Measurements from ENCODE around the gene GOLGA6L7. TPM values are rescaled to one million over a fixed set of nuclear protein-coding genes. Genes with fewer than 3 reads are reported as not detected.
"Not testable (repeated sequence)": the region's sequence is repeated elsewhere in the genome, so short reads cannot be mapped to it uniquely, and the experiment has no call there.

GOLGA6L7 gene, protein sequence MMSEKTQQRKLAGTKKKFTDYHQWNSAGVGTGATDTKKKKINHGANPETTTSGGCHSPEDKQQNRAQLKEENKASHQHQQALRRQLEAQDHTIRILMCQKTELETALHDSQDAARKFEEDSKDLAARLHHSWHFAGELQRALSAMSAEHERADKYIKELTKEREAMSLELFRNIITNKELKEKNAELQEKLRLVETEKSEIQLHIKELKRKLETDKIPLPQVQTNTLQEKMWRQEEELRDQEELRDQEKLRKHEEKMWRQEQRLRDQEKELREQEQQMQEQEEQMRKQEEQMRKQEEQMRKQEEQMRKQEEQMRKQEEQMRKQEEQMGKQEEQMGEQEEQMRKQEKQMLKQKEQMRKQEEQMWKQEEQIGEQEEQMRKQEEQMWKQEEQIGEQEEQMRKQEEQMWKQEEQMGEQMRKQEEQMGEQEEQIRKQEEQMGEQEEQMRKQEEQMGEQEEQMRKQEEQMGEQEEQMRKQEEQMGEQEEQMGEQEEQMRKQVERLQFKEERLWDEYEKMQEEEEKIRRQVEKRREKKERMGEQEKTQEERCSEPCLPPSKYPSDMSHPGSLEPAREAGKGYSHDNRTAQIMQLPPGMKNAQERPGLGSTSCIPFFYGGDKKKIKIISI
- total RNA-seq, result not detected

DNA sequence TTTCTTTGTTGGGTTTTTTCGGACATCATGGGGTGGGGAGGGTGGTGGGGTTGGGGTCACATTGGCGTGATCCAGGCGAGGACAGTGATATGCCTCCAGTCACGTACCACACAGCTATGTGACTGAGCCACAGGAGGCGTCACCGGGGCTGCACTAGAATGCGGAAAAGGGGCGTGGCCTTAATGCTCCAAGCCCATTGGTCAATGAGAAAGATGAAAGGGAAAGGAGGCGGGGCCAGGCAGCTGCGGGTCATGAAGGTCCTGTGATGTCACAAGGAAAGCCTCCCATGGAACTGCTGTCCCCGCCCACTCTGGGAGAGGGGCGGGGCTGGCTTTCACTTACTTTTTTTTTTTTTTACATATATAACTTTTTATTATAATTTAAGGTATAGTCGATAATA lies at the start of gene GOLGA6L7:
GOLGA6L7 (minus strand) TSS at position 124 of the 400 bp plus-strand sequence; CDS start at position 29, 95 bp downstream.
- H3K36me3 Mint-ChIP-seq (ENCODE audit: low read depth); CTCF ChIA-PET; H3K27me3 Mint-ChIP-seq; DNase-seq; H3K9me3 Mint-ChIP-seq; POLR2A ChIA-PET; H3K4me3 Mint-ChIP-seq: not testable (repeated sequence)
- Mint-ChIP-seq H3K4me1 (peaks cover 11% of the 10 kb centered on the region), H3K27ac (peak within 1 kb of the TSS; percentile 44)

DNA sequence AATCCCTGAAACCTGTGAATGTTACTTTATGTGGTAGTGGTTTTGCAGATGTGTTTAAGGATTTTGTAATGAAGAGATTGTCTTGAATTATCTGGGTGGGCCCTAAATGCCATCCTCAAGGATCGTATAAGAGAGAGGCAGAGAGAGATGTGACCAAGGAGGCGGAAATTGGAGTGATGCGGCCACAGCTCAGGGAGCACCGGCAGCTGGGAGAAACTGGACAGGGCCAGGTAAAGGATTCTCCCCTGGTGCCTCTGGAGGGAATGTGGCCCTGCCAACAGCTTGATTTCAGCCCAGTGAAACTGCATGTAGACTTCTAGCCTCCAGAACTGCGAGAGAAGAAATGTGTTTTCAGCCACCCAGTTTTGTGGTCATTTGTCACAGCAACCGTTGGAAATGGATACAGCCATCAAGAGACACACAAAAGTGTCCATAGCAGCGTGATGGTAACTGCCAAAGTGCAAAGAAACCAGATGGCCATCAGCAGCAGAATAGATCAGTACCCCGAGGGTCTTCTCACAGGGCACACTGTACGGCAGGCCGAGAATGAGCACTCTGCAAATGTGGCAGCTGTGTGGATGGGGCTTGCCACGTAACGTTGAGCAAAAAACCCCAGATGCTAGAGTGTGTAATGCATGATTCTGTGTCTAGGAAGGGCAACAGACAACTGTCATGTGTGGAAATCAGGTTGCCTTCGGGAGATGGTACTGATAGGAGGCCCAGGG lies 49.6 kb upstream of the GOLGA6L7 start:
- no peaks in the 10 kb centered on the region for H3K4me1 Mint-ChIP-seq
- no peak overlapping the region for H3K27ac Mint-ChIP-seq
- ChIA-PET POLR2A (no interaction called here), CTCF (no interaction called here)
- no peak overlapping the region for H3K4me3 Mint-ChIP-seq
- no peak for DNase-seq
- no peaks in the 10 kb centered on the region for H3K27me3 Mint-ChIP-seq
- no peaks in the 10 kb centered on the region for H3K9me3 Mint-ChIP-seq
- H3K36me3 Mint-ChIP-seq (ENCODE audit: low read depth), result no peaks in the 10 kb centered on the region

DNA sequence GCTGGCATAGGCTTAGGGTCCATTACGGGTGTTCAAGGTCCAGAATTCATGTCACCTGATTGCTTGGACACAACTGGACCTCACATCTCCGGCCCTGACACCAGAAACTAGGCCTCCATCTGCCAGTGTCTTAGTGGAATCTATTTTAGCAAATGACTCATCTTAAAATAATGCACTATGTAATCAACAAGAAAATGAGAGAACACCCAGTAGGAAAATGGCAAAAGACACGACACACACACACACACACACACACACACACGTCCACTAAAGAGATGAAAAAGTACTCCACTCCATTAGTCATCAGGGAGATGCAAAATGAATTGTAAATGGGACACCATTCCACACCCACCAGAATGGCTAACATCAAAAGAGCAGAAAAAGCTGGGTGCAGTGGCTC lies 48.5 kb upstream of the GOLGA6L7 start:
- ChIA-PET POLR2A (no interaction called here), CTCF (no interaction called here)

DNA sequence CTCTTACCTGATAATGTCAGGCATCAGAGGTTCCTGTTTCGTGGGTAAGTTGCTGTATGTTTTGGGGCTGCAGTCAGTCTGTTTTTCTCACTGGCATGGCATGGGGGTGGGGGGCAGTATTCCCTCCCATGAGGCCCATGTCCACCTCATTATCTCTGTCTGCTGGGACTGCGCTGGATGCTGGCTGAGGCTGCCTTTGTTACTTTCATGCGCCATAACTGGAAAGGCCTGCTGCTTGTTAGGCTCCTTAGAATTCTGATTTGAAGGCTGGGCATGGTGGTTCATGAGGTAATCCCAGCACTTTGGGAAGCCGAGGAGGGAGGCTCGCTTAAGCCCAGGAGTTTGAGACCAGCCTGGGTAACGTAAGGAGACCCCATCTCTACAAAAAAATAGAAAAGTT lies 47.1 kb upstream of the GOLGA6L7 start:
- Mint-ChIP-seq H3K27me3 (no peaks in the 10 kb centered on the region), H3K4me3 (no peak overlapping the region), H3K9me3 (no peaks in the 10 kb centered on the region), H3K4me1 (peaks cover 9% of the 10 kb centered on the region), H3K27ac (no peak overlapping the region), H3K36me3 (ENCODE audit: low read depth) (no peaks in the 10 kb centered on the region)
- POLR2A ChIA-PET, result no interaction called here
- DNase-seq, result no peak
- CTCF ChIA-PET, result no interaction called here

More for the DNA sequence above, 48.5 kb upstream of the GOLGA6L7 start:
- H3K4me3 Mint-ChIP-seq, result no peak overlapping the region
- no peak for DNase-seq
- H3K27ac Mint-ChIP-seq, result no peak overlapping the region
- no peaks in the 10 kb centered on the region for H3K9me3 Mint-ChIP-seq
- H3K27me3 Mint-ChIP-seq, result no peaks in the 10 kb centered on the region
- no peaks in the 10 kb centered on the region for H3K4me1 Mint-ChIP-seq
- H3K36me3 Mint-ChIP-seq (ENCODE audit: low read depth), result no peaks in the 10 kb centered on the region

DNA sequence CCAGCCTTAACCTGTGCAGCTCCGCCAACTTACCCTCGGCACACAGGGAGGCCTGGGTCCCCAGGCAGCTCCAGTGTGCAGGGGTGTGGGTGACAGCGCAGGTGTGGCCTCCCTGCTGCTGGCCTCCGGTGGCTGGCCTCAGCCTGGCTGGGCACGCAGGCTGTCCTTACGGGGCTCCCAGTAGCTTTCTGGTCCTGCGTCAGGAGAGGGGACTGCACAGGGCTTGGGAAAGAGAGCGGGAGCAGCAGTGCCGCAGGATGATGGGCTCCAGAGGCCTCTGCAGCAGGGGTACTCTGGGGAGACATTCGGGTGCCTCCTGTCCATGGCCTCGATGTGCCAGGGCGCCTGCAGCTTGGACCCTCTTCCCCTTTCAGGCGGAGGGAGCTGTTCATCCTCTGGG lies 46.7 kb upstream of the GOLGA6L7 start:
- Mint-ChIP-seq H3K27ac (no peak overlapping the region), H3K27me3 (no peaks in the 10 kb centered on the region), H3K4me3 (no peak overlapping the region), H3K9me3 (no peaks in the 10 kb centered on the region), H3K4me1 (peaks cover 14% of the 10 kb centered on the region), H3K36me3 (ENCODE audit: low read depth) (no peaks in the 10 kb centered on the region)
- no peak for DNase-seq
- ChIA-PET CTCF (no interaction called here), POLR2A (no interaction called here)

DNA sequence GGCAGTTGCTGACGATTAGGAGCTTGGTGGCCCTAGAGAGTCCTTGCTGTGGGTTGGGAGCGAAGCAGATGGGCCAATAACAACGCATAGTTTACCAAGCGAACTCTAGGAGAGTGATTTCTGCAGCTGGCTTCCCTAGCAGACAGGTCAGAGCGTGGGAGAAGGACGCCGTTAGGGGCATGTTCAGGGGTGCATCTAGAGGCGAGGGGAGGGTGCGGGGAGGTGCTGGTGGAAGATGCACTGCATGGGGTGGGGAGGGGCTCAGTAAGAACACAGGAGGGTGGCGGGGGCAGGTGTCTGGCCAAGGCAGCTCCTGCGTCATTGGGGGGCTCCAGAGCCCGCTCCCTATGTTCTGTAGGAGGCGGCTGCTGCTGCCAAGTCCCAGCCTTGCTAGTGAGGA lies 46.2 kb upstream of the GOLGA6L7 start:
- Mint-ChIP-seq H3K27me3 (no peaks in the 10 kb centered on the region), H3K9me3 (no peaks in the 10 kb centered on the region), H3K4me3 (no peak overlapping the region), H3K36me3 (ENCODE audit: low read depth) (no peaks in the 10 kb centered on the region), H3K27ac (no peak overlapping the region), H3K4me1 (peaks cover 15% of the 10 kb centered on the region)
- POLR2A ChIA-PET, result no interaction called here
- CTCF ChIA-PET, result no interaction called here
- no peak for DNase-seq

DNA sequence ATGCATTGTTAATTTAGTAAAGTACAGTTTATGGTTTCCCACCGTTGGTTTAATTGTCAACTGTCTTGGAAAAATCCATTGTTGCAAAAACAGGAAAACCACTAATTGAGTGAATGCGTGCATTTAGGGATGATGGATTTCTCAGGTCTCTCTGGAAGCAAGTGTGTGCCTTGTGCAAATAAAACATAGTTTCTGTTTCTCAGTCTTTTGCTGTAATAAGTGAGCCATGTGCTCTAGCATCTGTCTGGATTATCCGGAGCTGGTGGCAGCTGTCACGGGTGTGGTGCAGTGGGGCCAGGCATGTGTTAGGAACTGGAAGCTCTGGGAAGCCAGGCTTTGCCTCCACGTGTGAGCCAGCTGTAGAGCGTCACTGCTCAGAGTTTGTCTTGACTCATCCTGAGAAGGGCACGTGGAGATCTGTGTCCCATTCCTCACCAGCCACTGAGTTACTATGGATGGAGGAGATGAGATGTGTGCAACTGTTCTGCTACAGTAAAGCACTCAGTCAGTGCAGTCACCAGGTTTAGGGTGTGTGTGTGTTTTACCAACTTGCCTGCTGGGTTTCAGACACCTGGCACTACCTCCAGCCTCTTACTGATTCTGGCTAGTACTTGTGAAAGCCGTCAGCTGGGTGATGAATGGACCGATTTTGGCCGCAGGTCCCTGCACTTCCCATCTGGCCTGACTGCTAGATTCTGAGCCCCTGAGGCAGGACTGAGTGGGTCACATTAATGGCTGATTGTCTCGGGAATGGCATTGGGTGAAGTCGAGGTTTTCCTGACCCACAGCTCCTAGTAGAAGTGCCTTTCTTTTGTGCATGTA lies 44.6 kb upstream of the GOLGA6L7 start:
- no peak overlapping the region for H3K27ac Mint-ChIP-seq
- peaks cover 15% of the 10 kb centered on the region for H3K4me1 Mint-ChIP-seq
- H3K36me3 Mint-ChIP-seq (ENCODE audit: low read depth), result no peaks in the 10 kb centered on the region
- H3K4me3 Mint-ChIP-seq, result no peak overlapping the region
- ChIA-PET POLR2A (no interaction called here), CTCF (no interaction called here)
- DNase-seq, result no peak
- H3K9me3 Mint-ChIP-seq, result no peaks in the 10 kb centered on the region
- H3K27me3 Mint-ChIP-seq, result no peaks in the 10 kb centered on the region

DNA sequence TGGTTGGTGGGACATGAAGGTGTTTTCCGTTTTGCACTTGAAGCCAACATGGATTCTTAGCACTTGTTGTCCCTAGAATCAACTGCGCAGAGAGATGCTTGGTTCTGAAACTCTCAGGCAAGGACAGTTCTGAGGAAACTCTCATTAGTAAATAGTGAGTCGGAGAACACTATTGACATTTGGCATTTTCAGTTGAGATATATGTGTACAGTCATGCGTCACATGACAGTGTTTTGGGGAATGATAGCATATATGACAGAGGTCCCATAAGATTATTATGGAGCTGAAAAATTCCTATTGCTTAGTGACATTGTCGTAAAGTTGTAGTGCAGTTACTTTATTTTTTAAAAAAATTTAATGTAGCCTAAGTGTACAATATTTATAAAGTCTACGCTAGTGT lies 43.1 kb upstream of the GOLGA6L7 start:
- Mint-ChIP-seq H3K27ac (no peak overlapping the region), H3K9me3 (no peaks in the 10 kb centered on the region), H3K4me1 (peaks cover 18% of the 10 kb centered on the region), H3K27me3 (peaks cover 14% of the 10 kb centered on the region), H3K36me3 (ENCODE audit: low read depth) (no peaks in the 10 kb centered on the region), H3K4me3 (no peak overlapping the region)
- ChIA-PET POLR2A (no interaction called here), CTCF (no interaction called here)
- DNase-seq, result no peak

DNA sequence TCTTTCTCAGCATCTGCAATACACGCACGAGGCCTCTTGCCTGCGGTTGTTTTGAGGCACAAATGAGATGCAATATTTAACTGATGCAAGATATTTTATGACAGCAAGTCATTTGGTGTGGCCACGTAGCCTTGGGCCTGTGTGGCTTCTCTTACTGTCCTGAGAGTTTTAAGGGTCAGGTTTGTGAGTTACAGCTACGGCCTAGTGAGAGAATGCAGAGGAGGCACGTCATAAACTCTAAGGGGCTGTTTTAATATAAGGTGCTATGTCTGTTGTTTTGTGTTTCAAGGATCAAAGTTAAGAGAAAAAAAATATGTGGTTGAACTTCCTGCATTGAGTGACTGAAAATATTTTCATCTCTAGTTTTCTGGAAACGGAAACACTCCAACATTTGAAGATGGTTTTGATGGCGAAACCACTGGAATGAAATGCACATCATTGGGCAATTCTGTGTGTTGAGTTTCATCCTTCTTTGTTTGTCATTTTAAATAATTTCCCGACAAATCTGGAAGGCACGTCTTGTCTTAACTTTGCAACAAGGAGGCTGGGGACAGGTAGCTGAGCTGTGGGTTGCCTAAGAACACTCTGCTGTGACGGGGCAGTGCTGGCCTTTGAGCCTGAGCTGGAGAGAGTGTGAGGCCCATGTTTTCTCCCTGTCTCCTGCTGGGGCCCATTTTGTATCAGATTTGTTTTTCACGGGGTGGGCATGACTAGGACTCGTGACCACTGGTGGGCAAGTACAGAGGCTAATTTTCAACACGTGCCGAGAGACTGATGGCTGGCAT lies 42.5 kb upstream of the GOLGA6L7 start:
- ChIA-PET POLR2A (no interaction called here), CTCF (interaction anchor here (0.6 kb wide), 1 partner anchor 589 kb away, joined by 3 read pairs; no protein-coding TSS in a partner anchor)
- Mint-ChIP-seq H3K4me1 (peaks cover 18% of the 10 kb centered on the region), H3K36me3 (ENCODE audit: low read depth) (no peaks in the 10 kb centered on the region), H3K27ac (peak overlapping the region; percentile 21), H3K27me3 (peaks cover 15% of the 10 kb centered on the region), H3K9me3 (no peaks in the 10 kb centered on the region), H3K4me3 (no peak overlapping the region)
- DNase-seq, result peak; percentile 17

DNA sequence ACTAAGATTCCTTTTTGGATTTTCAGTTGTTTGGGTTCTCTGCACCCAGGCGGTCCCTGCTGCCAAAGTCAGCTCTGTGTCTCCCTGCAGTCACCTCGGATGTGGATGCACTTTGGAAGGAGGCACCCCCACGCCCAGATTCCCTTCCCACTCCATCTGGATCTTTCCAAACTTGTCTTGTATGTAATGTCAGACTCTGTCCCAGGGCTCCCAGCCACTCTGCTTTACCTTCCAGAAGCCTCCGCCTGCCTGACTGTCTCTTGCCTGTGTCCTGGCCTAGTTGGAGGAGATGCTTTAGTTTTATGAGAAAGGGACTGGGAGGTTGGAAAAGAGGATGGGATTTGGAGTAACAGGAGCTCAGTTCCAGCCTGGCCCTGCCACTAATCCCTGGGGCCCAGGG lies 41.8 kb upstream of the GOLGA6L7 start:
- H3K9me3 Mint-ChIP-seq; H3K4me3 Mint-ChIP-seq; DNase-seq; POLR2A ChIA-PET; H3K27ac Mint-ChIP-seq; H3K36me3 Mint-ChIP-seq (ENCODE audit: low read depth): not testable (repeated sequence)
- CTCF ChIA-PET, result interaction anchor here (0.6 kb wide), 1 partner anchor 589 kb away, joined by 3 read pairs; no protein-coding TSS in a partner anchor
- H3K27me3 Mint-ChIP-seq, result peaks cover 15% of the 10 kb centered on the region
- H3K4me1 Mint-ChIP-seq, result peaks cover 18% of the 10 kb centered on the region

DNA sequence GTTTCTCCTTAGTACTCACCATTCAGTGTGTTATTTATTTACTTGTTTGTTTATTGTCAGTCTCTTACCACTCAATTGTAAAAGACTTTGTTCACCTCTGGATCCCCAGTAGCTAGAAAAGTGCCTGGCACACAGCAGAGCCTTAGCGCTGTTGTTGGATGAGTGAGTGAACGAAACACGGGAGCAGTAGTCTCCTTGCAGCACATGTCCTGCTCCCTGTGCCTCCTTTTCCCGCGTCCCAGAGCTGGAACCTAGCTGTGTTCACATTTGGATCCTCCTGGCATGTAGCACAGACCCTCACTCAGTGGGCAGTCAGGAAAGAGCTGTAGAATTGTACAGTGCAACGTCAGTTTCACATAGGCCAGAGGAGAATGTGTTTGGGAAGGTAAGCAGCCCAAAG lies 41.4 kb upstream of the GOLGA6L7 start:
- POLR2A ChIA-PET; H3K27ac Mint-ChIP-seq; CTCF ChIA-PET; H3K4me3 Mint-ChIP-seq; H3K9me3 Mint-ChIP-seq; H3K36me3 Mint-ChIP-seq (ENCODE audit: low read depth); DNase-seq: not testable (repeated sequence)
- Mint-ChIP-seq H3K27me3 (peaks cover 19% of the 10 kb centered on the region), H3K4me1 (peaks cover 18% of the 10 kb centered on the region)

DNA sequence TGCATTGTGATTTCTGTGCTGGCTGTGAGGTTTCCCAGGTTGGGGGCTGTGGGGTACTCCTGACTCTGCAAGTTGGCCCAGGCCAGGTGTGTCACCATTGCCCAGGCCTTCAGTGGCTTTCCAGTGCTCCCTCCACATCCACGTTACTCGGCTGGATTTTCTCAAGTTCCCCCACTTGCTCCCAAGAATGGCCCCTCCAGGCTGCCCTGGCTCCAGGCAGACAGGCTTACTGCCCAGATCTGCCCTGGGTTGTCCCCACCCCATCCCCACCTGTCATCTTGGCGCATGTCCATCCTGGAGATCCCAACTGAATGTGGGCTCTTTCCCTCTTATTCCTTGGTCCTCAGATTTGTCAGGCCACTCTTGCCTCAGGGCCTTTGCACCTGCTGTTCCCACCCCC lies 40.9 kb upstream of the GOLGA6L7 start:
- DNase-seq, result no peak
- ChIA-PET CTCF (no interaction called here), POLR2A (no interaction called here)
- no peaks in the 10 kb centered on the region for H3K36me3 Mint-ChIP-seq (ENCODE audit: low read depth)
- H3K4me3 Mint-ChIP-seq, result no peak overlapping the region
- H3K4me1 Mint-ChIP-seq, result peaks cover 18% of the 10 kb centered on the region
- no peaks in the 10 kb centered on the region for H3K9me3 Mint-ChIP-seq
- H3K27me3 Mint-ChIP-seq, result peaks cover 24% of the 10 kb centered on the region
- no peak overlapping the region for H3K27ac Mint-ChIP-seq

Measured in activated CD4-positive, alpha-beta memory T cell treated with anti-CD3 and anti-CD28 coated beads, Interleukin-2, amount 10 ng/mL, durations not matched to agents 7 days and 5 days (primary cell).